ENCODE data around the gene ATP13A3.
"Not testable (repeated sequence)": the region's sequence is repeated elsewhere in the genome, so short reads cannot be mapped to it uniquely, and the experiment has no call there.

ATP13A3 gene

GRCh38 chr3:194486540-194487288 lies at the start of gene ATP13A3:
Gene ATP13A3 (minus strand): TSS chr3:194487002. CDS start chr3:194462190, 24,812 bp downstream.
- DNase-seq = peak; percentile 46

GRCh38 chr3:194535199-194535598 lies 48.4 kb upstream of the ATP13A3 start:
- not testable (repeated sequence) for DNase-seq

GRCh38 chr3:194534243-194534642 lies 47.4 kb upstream of the ATP13A3 start:
- no peak for DNase-seq

DNA sequence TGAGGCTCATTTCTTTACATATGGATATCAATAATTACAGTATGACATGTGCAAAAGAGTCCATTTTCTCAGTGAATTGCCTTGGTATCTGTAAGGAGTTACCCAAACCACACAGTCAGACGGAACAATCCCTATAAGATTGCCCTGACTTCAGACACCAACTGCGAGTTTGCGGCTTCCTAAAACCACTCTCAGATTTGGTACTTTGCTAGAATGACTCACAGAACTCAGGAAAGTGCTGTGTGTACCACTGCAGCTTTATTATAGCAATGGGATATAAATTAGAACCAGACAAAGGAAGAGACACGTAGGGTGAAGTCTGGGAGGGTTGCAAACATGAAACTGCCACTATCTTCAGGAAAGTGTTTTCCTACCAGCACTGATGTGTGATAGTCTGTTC lies 45.8 kb upstream of the ATP13A3 start:
- DNase-seq = no peak

DNA sequence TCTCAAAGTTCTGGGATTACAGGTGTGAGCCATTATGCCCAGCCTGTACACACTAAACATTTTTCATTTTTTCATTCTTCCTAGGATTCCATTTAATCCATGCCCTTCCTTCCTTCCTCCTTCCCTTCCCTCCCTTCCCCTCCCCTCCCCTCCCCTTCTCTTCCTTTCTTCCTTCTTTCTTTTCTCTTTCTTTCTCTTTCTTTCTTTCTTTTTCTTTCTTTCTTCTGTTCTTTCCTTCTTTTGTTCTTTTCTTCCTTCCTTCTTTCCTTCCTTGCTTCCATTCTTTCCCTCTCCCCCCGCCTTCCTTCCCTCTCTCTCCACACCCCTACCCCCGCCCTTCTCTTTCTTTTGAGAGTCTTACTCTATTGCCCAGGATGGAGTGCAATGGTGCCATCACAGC lies 40.9 kb upstream of the ATP13A3 start:
- no peak for DNase-seq

DNA sequence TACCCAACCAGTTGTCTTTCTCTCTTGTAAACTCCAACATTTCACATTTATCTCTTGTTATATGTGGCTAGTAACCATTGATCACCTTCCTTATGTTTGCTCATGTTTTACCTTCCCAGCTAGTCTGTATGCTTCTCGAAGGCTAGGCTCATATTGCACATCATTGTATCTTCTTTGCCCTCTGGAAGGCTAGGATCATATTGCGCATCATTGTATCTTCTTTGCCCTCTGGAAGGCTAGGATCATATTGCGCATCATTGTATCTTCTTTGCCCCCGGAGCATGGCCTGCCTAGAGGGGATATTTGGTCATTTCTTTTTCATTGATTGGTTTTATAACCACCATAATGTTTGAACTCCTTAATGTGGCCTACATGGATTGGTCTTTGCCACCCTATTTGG lies 39.4 kb upstream of the ATP13A3 start:
- DNase-seq = no peak

DNA sequence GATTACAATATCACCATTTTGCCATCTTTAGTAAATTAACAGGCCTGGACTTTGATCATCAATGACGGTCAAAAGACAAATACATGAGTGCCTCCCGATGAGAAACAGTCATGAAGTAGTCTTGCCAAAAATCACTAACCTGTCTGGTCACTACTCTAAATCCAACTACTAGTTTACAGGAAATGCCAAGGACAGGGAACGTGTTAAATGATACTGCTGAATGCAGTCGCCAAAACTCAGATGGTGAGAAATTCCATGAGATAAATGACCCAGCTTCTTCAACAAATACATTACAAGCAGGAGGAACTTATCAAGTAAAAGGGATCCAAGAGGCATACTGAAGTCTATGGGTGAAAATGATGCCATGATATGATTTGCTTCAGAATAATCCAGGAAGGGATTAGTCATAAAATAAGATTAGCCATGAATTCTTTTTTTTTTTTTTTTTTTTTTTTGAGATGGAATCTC lies 35.8 kb upstream of the ATP13A3 start:
- no peak for DNase-seq

- DNase-seq = no peak
Observed at GRCh38 chr3:194521510-194522260, 34.9 kb upstream of the ATP13A3 start.

DNA sequence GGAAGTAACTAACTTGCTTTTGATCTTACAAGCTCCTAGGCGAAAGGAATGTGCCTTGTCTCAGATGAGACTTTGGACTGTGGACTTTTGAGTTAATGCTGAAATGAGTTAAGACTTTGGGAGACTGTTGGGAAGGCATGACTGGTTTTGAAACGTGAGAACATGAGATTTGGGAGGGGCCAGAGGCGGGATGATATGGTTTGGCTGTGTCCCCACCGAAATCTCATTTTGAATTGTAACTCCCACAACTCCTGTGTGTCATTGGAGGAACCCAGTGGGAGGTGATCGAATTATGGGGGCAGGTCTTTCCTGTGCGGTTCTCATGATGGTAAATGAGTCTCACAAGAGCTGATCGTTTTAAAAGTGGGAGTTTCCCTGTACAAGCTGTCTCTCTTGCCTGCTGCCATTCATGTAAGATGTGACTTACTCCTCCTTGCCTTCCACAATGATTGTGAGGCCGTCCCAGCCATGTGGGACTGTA lies 33.9 kb upstream of the ATP13A3 start:
- DNase-seq = not testable (repeated sequence)

- DNase-seq = not testable (repeated sequence)
Observed at GRCh38 chr3:194520201-194520600, 33.4 kb upstream of the ATP13A3 start.

DNA sequence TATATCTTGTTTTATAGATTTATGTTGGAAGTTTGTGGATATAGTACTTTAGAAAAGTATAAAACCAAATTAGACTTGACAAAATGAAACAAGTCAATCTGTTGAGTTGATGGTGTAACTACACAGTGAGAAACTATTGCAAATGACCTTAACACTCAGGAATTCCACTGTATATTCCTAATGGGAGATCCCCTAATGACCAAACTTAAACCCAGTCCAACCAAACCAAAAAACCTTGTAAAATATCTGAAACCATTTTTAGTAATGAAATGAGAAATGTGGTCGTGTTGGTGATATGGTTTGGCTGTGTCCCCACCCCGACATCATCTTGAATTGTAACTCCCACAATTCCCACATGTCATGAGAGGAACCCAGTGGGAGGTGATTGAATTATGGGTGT lies 31.9 kb upstream of the ATP13A3 start:
- no peak for DNase-seq

DNA sequence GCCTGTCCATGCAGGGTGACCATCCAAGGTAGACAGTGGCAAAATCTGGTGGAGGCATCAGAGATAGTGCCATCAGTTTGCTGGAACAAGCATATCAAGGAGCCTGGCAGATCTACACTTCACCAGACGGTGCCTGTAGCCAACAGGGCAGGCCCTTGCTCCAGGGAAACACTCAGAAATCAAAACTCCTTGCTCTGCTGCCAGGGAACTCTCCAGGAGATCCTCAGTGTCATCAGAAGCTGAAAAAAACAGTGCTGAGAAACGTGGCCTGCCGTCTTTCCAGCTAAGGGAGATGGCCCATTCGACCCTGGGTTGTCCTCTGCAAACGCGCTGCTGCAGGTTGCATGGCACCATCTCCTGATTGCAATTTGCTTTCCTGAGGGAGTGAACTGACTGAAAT lies 30.5 kb upstream of the ATP13A3 start:
- no peak for DNase-seq

- no peak for DNase-seq
Observed at GRCh38 chr3:194514626-194515025, 27.8 kb upstream of the ATP13A3 start.

DNA sequence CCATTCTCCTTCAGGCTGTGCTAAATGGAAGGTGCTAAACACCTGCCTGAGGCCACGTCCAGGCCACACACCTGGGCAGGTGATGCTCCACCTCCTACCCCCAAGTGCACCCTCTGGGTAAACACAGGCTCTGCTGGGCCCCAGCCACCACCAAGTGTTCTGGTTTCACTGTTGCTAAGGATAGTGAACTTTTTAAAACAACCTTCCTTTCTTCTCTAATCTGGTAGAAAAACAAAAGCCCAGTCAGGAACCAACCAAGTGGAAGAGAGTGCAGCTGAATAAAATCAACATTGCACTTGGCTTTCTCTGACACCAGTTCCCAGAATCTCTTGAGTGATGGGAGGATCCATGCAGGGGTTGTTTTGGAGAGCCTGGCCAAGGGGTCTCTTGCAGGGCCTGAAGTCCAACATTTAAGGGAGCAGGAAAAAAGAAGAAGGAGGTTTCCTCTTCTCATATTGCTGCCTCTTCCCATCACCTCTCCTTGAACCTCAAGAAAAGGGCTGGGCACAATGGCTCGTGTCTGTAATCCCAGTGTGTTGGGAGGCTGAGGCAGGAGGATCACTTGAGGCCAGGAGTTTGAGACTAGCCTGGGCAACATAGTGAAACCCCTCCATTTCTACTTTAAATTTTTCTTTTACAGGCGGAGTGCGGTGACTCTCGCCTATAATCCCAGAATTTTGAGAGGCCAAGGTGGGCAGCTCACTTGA lies 26.2 kb upstream of the ATP13A3 start:
- no peak for DNase-seq

GRCh38 chr3:194508491-194509453 lies 22.0 kb upstream of the ATP13A3 start:
- DNase-seq = no peak

DNA sequence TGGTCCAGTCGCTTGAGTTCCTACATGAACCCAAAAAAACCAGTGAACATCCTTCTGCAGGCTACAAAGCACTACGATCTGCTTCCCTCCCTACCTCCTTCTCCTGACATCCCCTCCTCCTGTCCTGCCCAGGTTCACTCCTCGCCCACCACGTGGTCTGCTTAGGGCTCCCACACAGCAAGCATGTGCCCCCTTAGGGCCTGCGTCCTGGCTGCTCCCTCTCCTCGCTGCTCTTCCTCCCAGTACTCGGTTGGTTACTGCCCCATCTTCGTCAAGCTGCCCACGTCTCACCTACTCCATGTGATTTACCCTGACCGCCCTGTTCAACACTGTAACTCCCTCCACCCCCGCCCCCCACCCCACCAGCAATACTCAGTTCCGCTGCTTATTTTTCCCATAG lies 20.8 kb upstream of the ATP13A3 start:
- DNase-seq = no peak

DNA sequence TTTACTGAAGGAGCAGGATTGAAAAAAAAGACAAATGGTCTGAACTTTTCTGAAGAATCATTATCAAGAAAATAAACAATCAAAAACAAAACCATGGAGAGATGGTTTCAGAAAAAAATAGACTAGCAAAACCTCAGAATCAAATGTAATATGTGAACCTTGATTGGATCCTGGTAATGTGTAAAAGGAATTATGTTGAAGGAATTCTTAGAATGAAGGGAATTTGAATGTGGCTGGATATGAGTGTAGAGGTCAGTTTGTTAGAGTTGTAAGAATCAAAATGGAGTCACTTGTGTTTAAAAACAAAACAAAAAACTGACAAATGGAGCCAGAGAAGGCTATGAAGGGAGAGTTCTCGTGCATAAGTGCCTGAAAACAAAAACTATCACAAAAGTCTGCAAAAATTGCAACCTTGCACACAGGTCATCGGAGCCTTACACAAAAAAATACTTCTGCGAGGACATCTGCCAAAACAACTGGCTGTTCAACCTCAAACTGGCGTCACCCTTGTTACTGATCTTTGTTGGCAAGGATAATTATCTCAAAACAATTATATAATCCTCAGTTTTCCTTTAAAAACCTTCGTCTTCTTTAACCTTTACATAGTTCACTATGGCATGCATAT lies 19.1 kb upstream of the ATP13A3 start:
- no peak for DNase-seq

- DNase-seq = no peak
Observed at GRCh38 chr3:194504861-194505260, 18.1 kb upstream of the ATP13A3 start.

- DNase-seq = no peak
Observed at GRCh38 chr3:194504146-194504545, 17.3 kb upstream of the ATP13A3 start.

GRCh38 chr3:194503081-194503531 lies 16.3 kb upstream of the ATP13A3 start:
- DNase-seq = peak; percentile 60

DNA sequence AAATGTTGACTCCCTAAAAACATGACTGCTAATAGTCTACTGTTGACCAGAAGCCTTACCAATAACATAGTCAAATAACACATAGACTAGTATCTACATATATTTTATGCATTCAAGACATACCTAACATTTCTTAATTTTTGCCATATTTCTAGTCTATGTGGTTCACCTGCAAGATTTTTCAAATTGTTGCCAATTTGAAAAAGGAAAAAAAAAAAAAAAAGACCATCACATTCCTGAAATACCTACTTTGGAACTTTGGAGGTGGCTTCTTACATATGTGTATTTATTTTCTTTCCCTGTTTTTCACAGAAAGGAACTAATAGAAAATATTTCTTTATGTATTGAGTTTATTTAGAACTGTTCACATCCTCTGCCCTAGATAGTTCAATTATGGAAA lies 13.4 kb upstream of the ATP13A3 start:
- no peak for DNase-seq

DNA sequence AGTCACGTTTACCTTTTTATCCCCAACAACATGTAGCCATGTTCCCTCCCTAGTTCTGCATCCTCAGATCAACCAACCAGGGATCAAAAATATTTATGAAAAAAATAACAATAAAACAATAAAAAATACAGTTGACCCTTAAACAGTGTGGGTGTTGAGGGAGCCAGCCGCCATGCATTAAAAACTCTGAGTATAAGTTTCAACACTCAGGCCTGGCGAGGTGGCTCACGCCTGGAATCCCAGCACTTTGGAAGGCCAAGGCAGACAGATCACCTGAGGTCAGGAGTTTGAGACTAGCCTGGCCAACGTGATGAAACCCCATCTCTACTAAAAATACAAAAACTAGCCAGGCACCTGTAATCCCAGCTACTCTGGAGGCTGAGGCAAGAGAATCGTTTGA lies 12.7 kb upstream of the ATP13A3 start:
- DNase-seq = not testable (repeated sequence)
